Measurements from ENCODE around the gene EOLA1.

- TF ChIP-seq POLR2A (IDR thresholded peaks at IDR 0.05) (no peak), CTCF (IDR thresholded peaks at IDR 0.05) (no peak)
Measured at GRCh38 chrX:149511081-149511480, 29.7 kb upstream of the EOLA1 start.
